HepG2 (cell line): Measurements from ENCODE around the gene C10orf143. TPM values are rescaled to one million over a fixed set of nuclear protein-coding genes. Genes with fewer than 3 reads are reported as not detected.

Experiments
- AKAP8 ChIP-seq: sonication (generic); formaldehyde crosslinking; IDR thresholded peaks from 2 replicates; pipeline ENCODE4 v1.5.1; 2020; ENCODE audit warnings: mild to moderate bottlenecking, missing genetic modification reagents
- ARID4A ChIP-seq: sonication (generic); formaldehyde crosslinking; IDR thresholded peaks from 2 replicates; pipeline ENCODE4 v1.5.0; 2020; ENCODE audit warnings: mild to moderate bottlenecking, missing genetic modification reagents, borderline replicate concordance
- EZH2 ChIP-seq: conservative IDR thresholded peaks from 2 replicates; pipeline ENCODE4 v1.6.1; 2012; ENCODE audit warnings: mild to moderate bottlenecking, low read depth, low read length, moderate library complexity
- KLF6 ChIP-seq: IDR thresholded peaks from 2 replicates; pipeline ENCODE4 v1.8.0; 2016; ENCODE audit warnings: missing biosample characterization, missing genetic modification reagents
- MATR3 ChIP-seq: sonication (generic); formaldehyde crosslinking; IDR thresholded peaks from 2 replicates; pipeline ENCODE4 v1.4.0; 2020; ENCODE audit warnings: missing genetic modification reagents
- MAZ ChIP-seq, 2 experiments: sonication (generic) in 1 of 2; formaldehyde crosslinking in 1 of 2; IDR thresholded peaks; 2 replicates each; pipeline versions ENCODE4 v1.5.0 to v1.6.1; 2012 to 2020; ENCODE audit warnings: low read depth in 2 of 2, mild to moderate bottlenecking in 2 of 2, borderline replicate concordance in 1 of 2, improper control_type of control experiment in 1 of 2, low read length in 1 of 2, missing genetic modification reagents in 1 of 2, moderate library complexity in 1 of 2
- SIX1 ChIP-seq: sonication (generic); formaldehyde crosslinking; IDR thresholded peaks from 2 replicates; pipeline ENCODE4 v1.4.0; 2020; ENCODE audit warnings: missing genetic modification reagents, borderline replicate concordance
- SSRP1 ChIP-seq: IDR thresholded peaks from 2 replicates; pipeline ENCODE4 v1.6.1; 2016; ENCODE audit warnings: control low read depth
- YEATS4 ChIP-seq: sonication (generic); formaldehyde crosslinking; IDR thresholded peaks from 2 replicates; pipeline ENCODE4 v1.4.0; 2020; ENCODE audit warnings: missing genetic modification reagents, borderline replicate concordance
- ZBTB10 ChIP-seq: sonication (generic); formaldehyde crosslinking; IDR thresholded peaks from 2 replicates; pipeline ENCODE4 v1.4.0; 2020; ENCODE audit warnings: missing genetic modification reagents, borderline replicate concordance
- ZBTB46 ChIP-seq: sonication (generic); formaldehyde crosslinking; IDR thresholded peaks from 2 replicates; pipeline ENCODE4 v1.4.0; 2020; ENCODE audit warnings: mild to moderate bottlenecking, missing genetic modification reagents, borderline replicate concordance
- ZNF432 ChIP-seq: sonication (generic); formaldehyde crosslinking; IDR thresholded peaks from 2 replicates; pipeline ENCODE4 v1.5.0; 2020; ENCODE audit warnings: missing genetic modification reagents, mild to moderate bottlenecking, borderline replicate concordance
- ZNF446 ChIP-seq: sonication (generic); formaldehyde crosslinking; IDR thresholded peaks from 2 replicates; pipeline ENCODE4 v1.5.0; 2020; ENCODE audit warnings: mild to moderate bottlenecking, missing genetic modification reagents
- ZNF615 ChIP-seq: sonication (generic); formaldehyde crosslinking; IDR thresholded peaks from 2 replicates; pipeline ENCODE4 v1.5.0; 2020; ENCODE audit warnings: mild to moderate bottlenecking, missing genetic modification reagents, borderline replicate concordance
- polyA plus RNA-seq, 8 experiments: library from polyadenylated mRNA; depleted of rRNA in 3 of 8; stranded (reverse) in 7 of 8; unstranded in 1 of 8; fragments of >200 nt; fragmentation: Illumina TruSeq in 4 of 8; extraction: Trizol in 4 of 8; gene quantifications; 2 replicates each; pipeline versions ENCODE4 v1.2.1 to v1.2.3, GENCODE V29; 2011 to 2016; ENCODE audit warnings: low read depth in 4 of 8, missing spikeins in 1 of 8, mixed read lengths in 1 of 8; ENCODE audit not compliant: insufficient read depth in 1 of 8
- total RNA-seq, 5 experiments: library from RNA; depleted of rRNA; stranded (reverse); fragments of >200 nt; fragmentation: Illumina TruSeq; extraction: Trizol; gene quantifications; 2 replicates each; pipeline ENCODE4 v1.2.3, GENCODE V29; 2016; ENCODE audit warnings: low read depth in 1 of 5
- TF ChIP-seq, protein P1 (sequence below): sonication (generic); formaldehyde crosslinking; IDR thresholded peaks from 2 replicates; pipeline ENCODE4 v1.5.0; 2020; ENCODE audit warnings: mild to moderate bottlenecking, missing genetic modification reagents, borderline replicate concordance

C10orf143 gene
- total and polyA plus RNA-seq, 2 of the 13 experiments (the other 11 are each of a cell fraction or from before 2014, with no cell fraction given): 0.21 to 0.91 TPM

GRCh38 chr10:130111113-130111851, 652 bp upstream of the C10orf143 start (continued):
- no peak for TF ChIP-seq ZBTB46
- TF ChIP-seq KLF6 (CRISPR knock-in tag): no peak
- no peak for TF ChIP-seq YEATS4 (CRISPR knock-in tag)
- no peak for TF ChIP-seq ZNF432 (CRISPR knock-in tag)
- no peak for TF ChIP-seq SSRP1 (CRISPR knock-in tag)
- TF ChIP-seq ZNF446 (CRISPR knock-in tag): no peak
- TF ChIP-seq MAZ (IDR thresholded peaks at IDR 0.05; ENCODE audit: borderline replicate concordance, low read depth, low read length): no peak
- no peak for TF ChIP-seq MAZ (CRISPR knock-in tag; IDR thresholded peaks at IDR 0.05; ENCODE audit: low read depth)
- no peak for TF ChIP-seq SIX1 (CRISPR knock-in tag)
- no peak; the same call in 1 of the 2 replicates for TF ChIP-seq ARID4A (CRISPR knock-in tag)
- no peak for TF ChIP-seq ZNF615 (CRISPR knock-in tag)
- TF ChIP-seq, protein P1, sequence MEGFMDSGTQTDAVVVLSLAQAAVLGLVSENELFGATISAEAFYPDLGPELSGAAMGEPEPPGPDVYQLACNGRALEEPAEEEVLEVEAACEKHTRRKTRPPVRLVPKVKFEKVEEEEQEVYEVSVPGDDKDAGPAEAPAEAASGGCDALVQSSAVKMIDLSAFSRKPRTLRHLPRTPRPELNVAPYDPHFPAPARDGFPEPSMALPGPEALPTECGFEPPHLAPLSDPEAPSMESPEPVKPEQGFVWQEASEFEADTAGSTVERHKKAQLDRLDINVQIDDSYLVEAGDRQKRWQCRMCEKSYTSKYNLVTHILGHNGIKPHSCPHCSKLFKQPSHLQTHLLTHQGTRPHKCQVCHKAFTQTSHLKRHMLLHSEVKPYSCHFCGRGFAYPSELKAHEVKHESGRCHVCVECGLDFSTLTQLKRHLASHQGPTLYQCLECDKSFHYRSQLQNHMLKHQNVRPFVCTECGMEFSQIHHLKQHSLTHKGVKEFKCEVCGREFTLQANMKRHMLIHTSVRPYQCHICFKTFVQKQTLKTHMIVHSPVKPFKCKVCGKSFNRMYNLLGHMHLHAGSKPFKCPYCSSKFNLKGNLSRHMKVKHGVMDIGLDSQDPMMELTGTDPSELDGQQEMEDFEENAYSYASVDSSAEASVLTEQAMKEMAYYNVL (CRISPR knock-in tag): no peak
- TF ChIP-seq EZH2: no peak
- no peak for TF ChIP-seq MATR3
- TF ChIP-seq AKAP8 (CRISPR knock-in tag): no peak
- TF ChIP-seq ZBTB10 (CRISPR knock-in tag): no peak; the same call in 1 of the 2 replicates
